Uterus (tissue), 4 donors: Measurements from ENCODE around the gene TRIP10. TPM values are rescaled to one million over a fixed set of nuclear protein-coding genes. Genes with fewer than 3 reads are reported as not detected.
"Not testable (repeated sequence)": the region's sequence is repeated elsewhere in the genome, so short reads cannot be mapped to it uniquely, and the experiment has no call there.

Source experiments
- DNase-seq, 2 donors: peaks; one replicate each; pipeline ENCODE4 v3.0.0-alpha.2; 2019 to 2020
- H3K27ac ChIP-seq, 2 donors: fragments of 200-600 bp; sonication (generic); 1 replicate in 1 of 2; 2 replicates in 1 of 2; pipeline ENCODE4 v1.5.1; 2016 to 2018
- H3K27me3 ChIP-seq, 2 donors: fragments of 200-600 bp; sonication (generic); one replicate each; pipeline ENCODE4 v1.5.1; 2018 to 2019; ENCODE audit warnings: control low read depth in 1 of 2
- H3K36me3 ChIP-seq, 2 donors: fragments of 200-600 bp; sonication (generic); one replicate each; pipeline ENCODE4 v1.5.1; 2019; ENCODE audit warnings: control low read depth in 1 of 2
- H3K4me1 ChIP-seq, 2 donors: fragments of 200-600 bp; sonication (generic); one replicate each; pipeline ENCODE4 v1.5.1; 2018 to 2019; ENCODE audit warnings: control low read depth in 1 of 2
- H3K4me3 ChIP-seq, 2 donors: fragments of 200-600 bp; sonication (generic); 1 replicate in 1 of 2; 2 replicates in 1 of 2; pipeline ENCODE4 v1.5.1; 2018 to 2019; ENCODE audit warnings: mild to moderate bottlenecking in 1 of 2
- H3K9me3 ChIP-seq, 2 donors: fragments of 200-600 bp; sonication (generic); one replicate each; pipeline ENCODE4 v1.5.1; 2019; ENCODE audit warnings: control low read depth in 1 of 2
- POLR2A ChIP-seq, 2 donors: fragments of 450-650 bp; IDR thresholded peaks; one replicate each; pipeline ENCODE4 v1.6.1; 2016; ENCODE audit warnings: antibody characterized with exemption in 2 of 2, mild to moderate bottlenecking in 1 of 2, moderate library complexity in 1 of 2
- intact Hi-C: fragments of 100-400 bp; cut with DNase I; formaldehyde crosslinking; loops from one replicate; pipeline ENCODE4 v1.15.1; 2023; ENCODE audit warnings: low total_unique reads
- total RNA-seq, 4 donors: library from RNA; depleted of rRNA in 3 of 4; stranded (reverse); fragments of >200 nt in 3 of 4; gene quantifications; one replicate each; pipeline versions ENCODE4 v1.1.0 to v1.2.4, GENCODE V29; 2014 to 2023
- TF ChIP-seq, protein P1 (sequence below), 4 experiments: fragments of 200-600 bp in 2 of 4; fragments of 450-650 bp in 2 of 4; sonication (generic) in 2 of 4; IDR thresholded peaks; one replicate each; pipeline ENCODE4 v1.5.1; 2016 to 2019; ENCODE audit warnings: antibody characterized with exemption in 4 of 4, mild to moderate bottlenecking in 2 of 4, moderate library complexity in 1 of 4
- donor health status: DM: yes; HTN: yes; CAD: no.

TRIP10 gene
- total RNA-seq, 4 donors from 2014 or later, result 36.0 to 144 (median 48.2) TPM

DNA sequence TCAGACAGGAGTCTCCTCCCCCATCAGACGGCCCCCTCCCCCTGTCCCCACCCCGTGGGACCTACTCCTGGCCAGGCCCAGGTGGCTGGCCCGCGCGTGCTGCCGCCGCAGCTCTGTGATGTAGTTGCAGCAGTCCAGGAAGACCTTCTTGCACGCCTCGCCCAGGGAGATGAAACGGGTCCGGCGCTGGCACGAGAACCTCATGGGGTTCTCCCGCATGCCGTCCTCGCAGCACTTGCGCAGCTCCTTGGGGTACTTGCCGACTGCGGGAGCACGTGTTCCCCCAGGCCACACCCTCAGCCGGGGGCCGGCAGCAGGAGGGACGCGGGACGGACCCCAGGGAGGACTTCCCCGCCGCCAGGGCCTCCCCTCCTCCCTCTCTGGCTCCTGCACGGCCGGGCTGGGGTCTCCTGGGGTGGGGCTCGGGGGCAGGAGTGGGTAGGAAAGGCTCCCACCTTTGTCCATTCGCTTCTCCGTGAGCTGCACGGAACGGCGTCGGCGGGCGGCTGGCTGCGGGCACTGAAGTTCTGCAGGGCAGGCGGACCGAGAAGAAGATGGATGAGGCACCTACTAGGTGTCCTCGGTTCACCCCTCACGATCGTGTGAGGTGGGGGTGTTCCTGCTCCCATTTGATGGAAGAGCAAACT, 32.3 kb upstream of the TRIP10 start:
- H3K4me1 ChIP-seq, result no peaks in the 10 kb centered on the region
- H3K36me3 ChIP-seq, result no peaks in the 10 kb centered on the region
- DNase-seq, result no peak
- no peak overlapping the region for H3K27ac ChIP-seq
- intact Hi-C loops, result no loop called here
- H3K9me3 ChIP-seq, result no peaks in the 10 kb centered on the region
- TF ChIP-seq, protein P1, sequence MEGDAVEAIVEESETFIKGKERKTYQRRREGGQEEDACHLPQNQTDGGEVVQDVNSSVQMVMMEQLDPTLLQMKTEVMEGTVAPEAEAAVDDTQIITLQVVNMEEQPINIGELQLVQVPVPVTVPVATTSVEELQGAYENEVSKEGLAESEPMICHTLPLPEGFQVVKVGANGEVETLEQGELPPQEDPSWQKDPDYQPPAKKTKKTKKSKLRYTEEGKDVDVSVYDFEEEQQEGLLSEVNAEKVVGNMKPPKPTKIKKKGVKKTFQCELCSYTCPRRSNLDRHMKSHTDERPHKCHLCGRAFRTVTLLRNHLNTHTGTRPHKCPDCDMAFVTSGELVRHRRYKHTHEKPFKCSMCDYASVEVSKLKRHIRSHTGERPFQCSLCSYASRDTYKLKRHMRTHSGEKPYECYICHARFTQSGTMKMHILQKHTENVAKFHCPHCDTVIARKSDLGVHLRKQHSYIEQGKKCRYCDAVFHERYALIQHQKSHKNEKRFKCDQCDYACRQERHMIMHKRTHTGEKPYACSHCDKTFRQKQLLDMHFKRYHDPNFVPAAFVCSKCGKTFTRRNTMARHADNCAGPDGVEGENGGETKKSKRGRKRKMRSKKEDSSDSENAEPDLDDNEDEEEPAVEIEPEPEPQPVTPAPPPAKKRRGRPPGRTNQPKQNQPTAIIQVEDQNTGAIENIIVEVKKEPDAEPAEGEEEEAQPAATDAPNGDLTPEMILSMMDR (IDR thresholded peaks at IDR 0.05), result no peak
- no peak for TF ChIP-seq POLR2A (IDR thresholded peaks at IDR 0.05)
- H3K27me3 ChIP-seq, result no peaks in the 10 kb centered on the region
- no peak overlapping the region for H3K4me3 ChIP-seq

DNA sequence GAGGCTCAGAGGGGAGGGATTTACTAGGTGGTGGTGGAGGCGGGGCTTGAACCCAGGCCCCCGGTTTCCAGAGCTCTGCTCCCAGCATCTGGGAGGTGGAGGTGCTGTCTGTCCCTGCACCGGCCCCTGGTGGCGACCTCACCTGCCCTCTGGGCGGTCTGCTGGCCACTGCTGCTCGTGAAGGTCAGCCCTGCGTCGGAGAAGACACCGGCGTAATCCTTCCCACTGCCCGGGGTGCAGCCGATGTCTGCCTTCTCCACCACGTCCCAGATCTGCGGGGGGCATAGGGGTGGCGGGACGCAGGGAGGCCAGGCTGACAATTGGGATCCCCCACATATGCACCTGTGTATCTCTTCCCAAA, 31.8 kb upstream of the TRIP10 start:
- TF ChIP-seq, protein P1 (IDR thresholded peaks at IDR 0.05), result no peak
- TF ChIP-seq POLR2A (IDR thresholded peaks at IDR 0.05), result no peak
- DNase-seq, result no peak
- intact Hi-C loops, result no loop called here

DNA sequence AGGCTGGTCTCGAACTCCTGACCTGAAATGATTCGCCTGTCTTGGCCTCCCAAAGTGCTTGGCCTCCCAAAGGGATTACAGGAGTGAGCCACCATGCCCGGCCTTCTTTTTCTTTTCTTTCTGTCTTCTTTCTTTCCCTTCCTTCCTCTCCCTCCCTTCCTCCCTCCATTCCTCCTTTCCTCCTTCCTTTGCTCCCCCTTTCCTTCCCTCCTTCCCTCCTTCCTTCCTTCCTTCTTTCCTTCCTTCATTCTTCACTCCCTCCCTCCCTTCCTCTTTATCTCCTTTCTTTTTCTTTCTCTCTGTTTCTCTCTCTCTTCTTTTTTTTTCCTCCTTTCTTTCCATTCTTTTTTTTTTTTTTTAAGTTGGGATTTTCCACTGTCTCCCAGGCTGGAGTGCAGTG, 31.1 kb upstream of the TRIP10 start:
- TF ChIP-seq, protein P1 (IDR thresholded peaks at IDR 0.05), result no peak
- TF ChIP-seq POLR2A (IDR thresholded peaks at IDR 0.05), result no peak
- H3K9me3 ChIP-seq, result no peaks in the 10 kb centered on the region
- intact Hi-C loops, result no loop called here
- no peak overlapping the region for H3K4me3 ChIP-seq
- H3K36me3 ChIP-seq, result no peaks in the 10 kb centered on the region
- H3K27me3 ChIP-seq, result no peaks in the 10 kb centered on the region
- no peaks in the 10 kb centered on the region for H3K4me1 ChIP-seq
- DNase-seq, result no peak
- H3K27ac ChIP-seq, result no peak overlapping the region

More for the DNA sequence above, 31.8 kb upstream of the TRIP10 start:
- H3K27ac ChIP-seq, result no peak overlapping the region
- no peaks in the 10 kb centered on the region for H3K4me1 ChIP-seq
- no peak overlapping the region for H3K4me3 ChIP-seq
- H3K36me3 ChIP-seq, result no peaks in the 10 kb centered on the region
- H3K27me3 ChIP-seq, result no peaks in the 10 kb centered on the region
- H3K9me3 ChIP-seq, result no peaks in the 10 kb centered on the region

DNA sequence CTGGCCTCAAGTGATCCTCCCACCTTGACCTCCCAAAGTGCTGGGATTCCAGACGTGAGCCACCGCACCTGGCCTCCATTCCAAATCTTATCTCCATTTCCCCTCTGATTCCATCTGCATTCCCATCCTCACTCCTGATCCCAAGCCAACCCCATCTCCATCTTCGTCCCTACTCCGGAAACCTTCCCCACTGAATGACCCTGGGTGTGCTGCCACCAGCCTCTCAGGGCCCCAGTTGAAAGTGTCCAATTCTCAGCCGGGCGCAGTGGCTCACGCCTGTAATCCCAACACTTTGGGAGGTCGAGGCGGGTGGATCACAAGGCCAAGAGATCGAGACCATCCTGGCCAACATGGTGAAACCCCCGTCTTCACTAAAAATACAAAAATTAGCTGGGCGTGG, 30.6 kb upstream of the TRIP10 start:
- DNase-seq, H3K27me3 ChIP-seq, H3K27ac ChIP-seq, H3K4me1 ChIP-seq, H3K36me3 ChIP-seq, intact Hi-C loops, H3K9me3 ChIP-seq, H3K4me3 ChIP-seq: not testable (repeated sequence)

DNA sequence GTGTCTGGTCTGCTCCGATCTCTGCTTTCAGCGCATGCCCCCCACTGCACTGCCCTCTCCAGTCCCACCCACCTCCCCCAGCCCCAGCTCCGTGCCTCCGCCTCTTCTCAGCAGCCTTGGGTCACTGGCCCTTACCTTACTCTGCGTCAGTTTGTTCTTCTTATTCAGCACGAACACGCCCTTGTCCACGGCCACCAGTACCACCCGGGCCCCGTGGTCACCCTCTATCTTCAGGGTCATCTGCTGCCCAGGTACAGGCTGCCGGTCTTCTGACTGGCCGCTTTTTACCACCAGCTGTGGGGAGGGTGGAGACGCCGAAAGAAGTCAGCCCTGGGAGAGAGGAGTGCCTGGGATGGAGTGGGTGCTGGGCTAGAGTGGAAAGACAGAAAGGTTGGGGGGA, 29.9 kb upstream of the TRIP10 start:
- H3K4me1 ChIP-seq, result no peaks in the 10 kb centered on the region
- H3K9me3 ChIP-seq, result no peaks in the 10 kb centered on the region
- intact Hi-C loops, result no loop called here
- no peak for DNase-seq
- no peaks in the 10 kb centered on the region for H3K36me3 ChIP-seq
- H3K27me3 ChIP-seq, result no peaks in the 10 kb centered on the region
- H3K4me3 ChIP-seq, result no peak overlapping the region
- TF ChIP-seq, protein P1 (IDR thresholded peaks at IDR 0.05), result no peak
- no peak for TF ChIP-seq POLR2A (IDR thresholded peaks at IDR 0.05)
- H3K27ac ChIP-seq, result no peak overlapping the region
